ENCODE measurements around the gene CDKN2AIP. TPM values are rescaled to one million over a fixed set of nuclear protein-coding genes. Genes with fewer than 3 reads are reported as not detected.
A peak's percentile ranks its signal among the peaks of the same experiment; 100 is the strongest.

CDKN2AIP gene
- total and polyA plus RNA-seq, 2 experiments from 2014 or later, result 26.7 to 43.6 TPM

DNA sequence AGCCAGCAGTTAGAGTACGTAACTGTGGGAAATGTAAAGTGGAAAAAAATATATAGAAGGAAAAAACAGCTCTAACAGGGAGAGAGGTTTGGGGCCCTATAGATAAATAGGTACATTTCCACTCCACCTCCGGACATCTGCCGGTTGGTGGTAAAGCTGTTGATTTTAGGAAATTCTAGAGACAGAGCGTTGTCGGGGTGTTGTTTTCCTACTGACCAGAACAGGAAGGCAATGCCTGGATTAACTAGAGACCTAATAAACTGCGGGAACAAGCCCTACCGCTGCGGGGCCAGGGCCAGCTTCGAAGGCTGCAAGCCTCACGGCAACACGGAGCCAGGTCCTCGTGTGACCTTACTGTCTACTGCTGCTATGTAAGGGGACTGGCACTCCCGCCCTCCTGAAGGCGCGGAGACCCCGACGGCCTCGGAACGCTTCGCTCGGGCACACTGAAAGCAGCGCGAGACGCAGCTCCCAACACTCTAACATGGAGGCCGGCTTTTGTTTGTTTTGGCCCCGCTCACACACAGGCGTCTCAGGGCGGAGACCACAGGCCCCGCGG, 702 bp upstream of the CDKN2AIP start:
- no peak for DNase-seq (ENCODE audit: low spot score)
- Histone ChIP-seq H3K9me2 (replicated peaks; ENCODE audit: insufficient read depth) (no peaks in the 10 kb centered on the region), H3K36me3 (replicated peaks; ENCODE audit: insufficient read depth, low read depth) (peaks cover 8% of the 10 kb centered on the region), H3K79me2 (peaks cover 47% of the 10 kb centered on the region), H3K4me2 (peak overlapping the region; percentile 80), H4K20me1 (ENCODE audit: insufficient read depth, poor library complexity, severe bottlenecking) (peaks cover 13% of the 10 kb centered on the region), H3K9me3 (ENCODE audit: low read depth) (no peaks in the 10 kb centered on the region), H3K4me1 (ENCODE audit: insufficient read depth) (peaks cover 26% of the 10 kb centered on the region), H3K27ac (peak overlapping the region; percentile 99), H3K4me3 (peak overlapping the region; percentile 33), H2AFZ (peak overlapping the region; percentile 43), H3K27me3 (no peaks in the 10 kb centered on the region)
- 2% methylated on average over 30 of the region's 30 CpGs for WGBS (ENCODE audit: low lambda C conversion rate, missing lambda C conversion rate)
- no peak for TF ChIP-seq EZH2phosphoT487 (IDR thresholded peaks at IDR 0.05; ENCODE audit: low read depth, severe bottlenecking, unreplicated experiment)

DNA sequence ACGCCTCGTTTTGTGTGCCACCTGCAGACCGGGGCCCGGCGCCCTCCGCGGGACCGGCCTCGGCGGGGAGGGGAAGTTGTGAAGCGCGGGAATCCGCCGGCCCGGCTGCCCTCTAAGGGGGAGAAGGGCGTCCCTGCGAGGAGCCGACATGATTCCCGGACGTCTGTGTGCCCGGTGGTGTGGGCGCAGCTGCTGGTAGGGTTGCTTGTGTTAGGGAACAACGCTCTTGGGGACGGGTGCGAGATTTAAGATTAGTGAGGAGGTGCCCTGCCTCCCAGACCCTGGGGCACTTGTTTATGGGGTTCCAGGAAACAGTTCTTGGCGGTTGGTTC, 627 bp downstream of the CDKN2AIP start:
- Histone ChIP-seq H3K36me3 (replicated peaks; ENCODE audit: insufficient read depth, low read depth) (peaks cover 8% of the 10 kb centered on the region), H3K79me2 (peaks cover 52% of the 10 kb centered on the region), H3K9me3 (ENCODE audit: low read depth) (no peaks in the 10 kb centered on the region), H2AFZ (peak overlapping the region; percentile 73), H3K27ac (peak overlapping the region; percentile 99), H3K4me1 (ENCODE audit: insufficient read depth) (peaks cover 30% of the 10 kb centered on the region), H3K9me2 (replicated peaks; ENCODE audit: insufficient read depth) (no peaks in the 10 kb centered on the region), H3K4me3 (peak overlapping the region; percentile 80), H4K20me1 (ENCODE audit: insufficient read depth, poor library complexity, severe bottlenecking) (peaks cover 18% of the 10 kb centered on the region), H3K4me2 (peak overlapping the region; percentile 75), H3K27me3 (no peaks in the 10 kb centered on the region)
- WGBS (ENCODE audit: low lambda C conversion rate, missing lambda C conversion rate), result 0% methylated on average over 21 of the region's 26 CpGs
- TF ChIP-seq EZH2 (IDR thresholded peaks at IDR 0.05; ENCODE audit: borderline replicate concordance), result no peak
- TF ChIP-seq, protein P1, sequence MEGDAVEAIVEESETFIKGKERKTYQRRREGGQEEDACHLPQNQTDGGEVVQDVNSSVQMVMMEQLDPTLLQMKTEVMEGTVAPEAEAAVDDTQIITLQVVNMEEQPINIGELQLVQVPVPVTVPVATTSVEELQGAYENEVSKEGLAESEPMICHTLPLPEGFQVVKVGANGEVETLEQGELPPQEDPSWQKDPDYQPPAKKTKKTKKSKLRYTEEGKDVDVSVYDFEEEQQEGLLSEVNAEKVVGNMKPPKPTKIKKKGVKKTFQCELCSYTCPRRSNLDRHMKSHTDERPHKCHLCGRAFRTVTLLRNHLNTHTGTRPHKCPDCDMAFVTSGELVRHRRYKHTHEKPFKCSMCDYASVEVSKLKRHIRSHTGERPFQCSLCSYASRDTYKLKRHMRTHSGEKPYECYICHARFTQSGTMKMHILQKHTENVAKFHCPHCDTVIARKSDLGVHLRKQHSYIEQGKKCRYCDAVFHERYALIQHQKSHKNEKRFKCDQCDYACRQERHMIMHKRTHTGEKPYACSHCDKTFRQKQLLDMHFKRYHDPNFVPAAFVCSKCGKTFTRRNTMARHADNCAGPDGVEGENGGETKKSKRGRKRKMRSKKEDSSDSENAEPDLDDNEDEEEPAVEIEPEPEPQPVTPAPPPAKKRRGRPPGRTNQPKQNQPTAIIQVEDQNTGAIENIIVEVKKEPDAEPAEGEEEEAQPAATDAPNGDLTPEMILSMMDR (IDR thresholded peaks at IDR 0.05; ENCODE audit: poor library complexity), result no peak
- TF ChIP-seq EZH2phosphoT487 (IDR thresholded peaks at IDR 0.05; ENCODE audit: low read depth, severe bottlenecking, unreplicated experiment), result no peak
- DNase-seq (ENCODE audit: low spot score), result no peak

DNA sequence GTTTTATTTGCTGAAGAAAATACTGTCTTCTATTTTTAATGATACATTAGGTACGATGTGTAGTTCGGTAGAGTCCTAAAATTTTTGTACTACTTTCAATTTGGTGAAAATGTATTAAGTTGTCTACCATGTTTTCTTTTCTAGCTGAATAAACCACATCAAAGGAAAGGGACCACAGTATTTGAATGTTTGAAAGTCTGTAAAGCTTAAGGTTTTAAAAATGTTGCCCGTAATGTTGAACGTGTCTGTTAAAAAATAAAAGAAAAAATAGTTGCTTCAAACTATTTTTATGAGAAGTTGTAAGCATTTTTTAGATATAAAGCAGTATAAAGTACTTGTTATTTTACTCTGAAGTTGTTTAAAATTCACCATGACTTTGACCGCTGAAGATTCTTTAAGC, 3.2 kb downstream of the CDKN2AIP start:
- Histone ChIP-seq H3K36me3 (replicated peaks; ENCODE audit: insufficient read depth, low read depth) (peaks cover 8% of the 10 kb centered on the region), H3K4me2 (peak overlapping the region; percentile 26), H3K79me2 (peaks cover 47% of the 10 kb centered on the region), H3K27ac (no peak overlapping the region), H4K20me1 (ENCODE audit: insufficient read depth, poor library complexity, severe bottlenecking) (peaks cover 18% of the 10 kb centered on the region), H3K27me3 (no peaks in the 10 kb centered on the region), H3K4me3 (no peak overlapping the region), H2AFZ (no peak overlapping the region), H3K9me2 (replicated peaks; ENCODE audit: insufficient read depth) (no peaks in the 10 kb centered on the region), H3K9me3 (ENCODE audit: low read depth) (no peaks in the 10 kb centered on the region), H3K4me1 (ENCODE audit: insufficient read depth) (peaks cover 30% of the 10 kb centered on the region)
- no peak for DNase-seq (ENCODE audit: low spot score)
- TF ChIP-seq, protein P1 (IDR thresholded peaks at IDR 0.05; ENCODE audit: poor library complexity), result no peak
- TF ChIP-seq EZH2phosphoT487 (IDR thresholded peaks at IDR 0.05; ENCODE audit: low read depth, severe bottlenecking, unreplicated experiment), result no peak
- TF ChIP-seq EZH2 (IDR thresholded peaks at IDR 0.05; ENCODE audit: borderline replicate concordance), result no peak
- 79% methylated on average over 5 of the region's 5 CpGs for WGBS (ENCODE audit: low lambda C conversion rate, missing lambda C conversion rate)

DNA sequence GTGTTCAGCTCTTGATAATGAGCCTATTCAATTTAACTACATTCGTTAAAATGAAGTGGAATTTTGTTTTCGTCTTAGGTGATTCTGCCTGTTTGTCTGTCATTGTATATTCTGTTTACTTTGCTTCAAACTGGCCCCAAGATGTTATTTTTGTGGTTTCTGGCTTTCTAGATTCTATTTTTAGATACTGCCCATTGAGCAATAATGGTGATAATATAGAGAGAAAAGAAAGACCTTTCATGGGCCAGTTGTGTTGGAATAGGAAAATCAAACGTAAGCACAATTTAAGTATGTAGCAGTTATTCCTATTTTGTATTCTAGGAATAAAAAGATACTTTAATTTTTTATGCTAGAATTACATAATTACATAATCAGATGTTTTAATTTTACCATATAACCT, 4.0 kb downstream of the CDKN2AIP start:
- 79% methylated on average over 3 of the region's 3 CpGs for WGBS (ENCODE audit: low lambda C conversion rate, missing lambda C conversion rate)
- Histone ChIP-seq H3K4me3 (no peak overlapping the region), H4K20me1 (ENCODE audit: insufficient read depth, poor library complexity, severe bottlenecking) (peaks cover 18% of the 10 kb centered on the region), H3K36me3 (replicated peaks; ENCODE audit: insufficient read depth, low read depth) (peaks cover 8% of the 10 kb centered on the region), H3K27ac (no peak overlapping the region), H3K4me1 (ENCODE audit: insufficient read depth) (peaks cover 22% of the 10 kb centered on the region), H3K27me3 (no peaks in the 10 kb centered on the region), H2AFZ (no peak overlapping the region), H3K9me2 (replicated peaks; ENCODE audit: insufficient read depth) (no peaks in the 10 kb centered on the region), H3K9me3 (ENCODE audit: low read depth) (no peaks in the 10 kb centered on the region), H3K79me2 (peaks cover 42% of the 10 kb centered on the region), H3K4me2 (peak overlapping the region; percentile 26)
- DNase-seq (ENCODE audit: low spot score), result no peak
- TF ChIP-seq, protein P1 (IDR thresholded peaks at IDR 0.05; ENCODE audit: poor library complexity), result no peak
- TF ChIP-seq EZH2phosphoT487 (IDR thresholded peaks at IDR 0.05; ENCODE audit: low read depth, severe bottlenecking, unreplicated experiment), result no peak
- TF ChIP-seq EZH2 (IDR thresholded peaks at IDR 0.05; ENCODE audit: borderline replicate concordance), result no peak
